Measurements from ENCODE around the gene TMEM147. TPM values are rescaled to one million over a fixed set of nuclear protein-coding genes. Genes with fewer than 3 reads are reported as not detected.
A peak's percentile ranks its signal among the peaks of the same experiment; 100 is the strongest.
"Not testable (repeated sequence)": the region's sequence is repeated elsewhere in the genome, so short reads cannot be mapped to it uniquely, and the experiment has no call there.

The TMEM147 gene
- total RNA-seq, 5 donors from 2014 or later (not counting 1 experiment from before 2014, with no cell fraction given): 27.5 to 46.6 (median 44.2) TPM

DNA sequence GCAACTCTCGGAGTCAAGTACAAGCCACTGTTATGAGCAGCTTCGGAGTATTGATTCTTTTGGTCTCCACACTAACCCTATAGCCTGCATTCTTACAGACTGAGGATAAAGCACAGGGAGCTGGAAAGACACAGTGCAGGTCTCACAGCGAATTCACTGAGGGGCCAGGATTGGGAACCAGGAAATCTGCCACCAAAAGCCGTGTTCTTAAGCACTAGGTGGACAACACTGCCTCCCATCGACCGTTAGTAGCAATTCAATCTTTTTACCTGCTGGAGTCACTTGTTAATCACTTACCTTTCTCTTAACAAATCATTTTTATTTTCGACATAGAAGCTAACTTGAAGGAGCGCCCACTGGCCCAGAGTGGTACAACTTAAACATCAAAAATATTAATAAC lies 46.8 kb downstream of the TMEM147 start:
- H3K36me3 ChIP-seq (ENCODE audit: control insufficient read depth in 2 of 2, extremely low read depth in 1 of 2, insufficient read depth in 1 of 2, low read length in 1 of 2): no peaks in the 10 kb centered on the region
- no peak overlapping the region for H3K4me3 Mint-ChIP-seq
- H3K27me3 Mint-ChIP-seq: peaks cover 0 to 6% of the 10 kb centered on the region in 2 donors
- ATAC-seq (replicated peaks in 1 of 4): no peak
- H3K36me3 Mint-ChIP-seq: no peaks in the 10 kb centered on the region
- POLR2A ChIA-PET: no interaction called here
- peak in 5 of 35 experiments; percentile 11 to 70 (median 18) for DNase-seq
- H3K27ac Mint-ChIP-seq: no peak overlapping the region
- peaks cover 0 to 2% (median 0%) of the 10 kb centered on the region in 3 donors for H3K4me1 Mint-ChIP-seq
- 20% methylated on average over 6 of the region's 8 CpGs for WGBS (ENCODE audit: insufficient coverage)
- no peak overlapping the region for H3K4me3 ChIP-seq (ENCODE audit: control insufficient read depth in 1 of 2, extremely low read depth in 1 of 2, low read length in 1 of 2)
- CTCF ChIA-PET: interaction anchor here (0.7 to 1.5 kb wide), 4 partner anchors 22 to 468 kb away, joined by 3 to 8 read pairs (median 5); no protein-coding TSS in a partner anchor
- no peaks in the 10 kb centered on the region for H3K4me1 ChIP-seq (ENCODE audit: control insufficient read depth in 1 of 2, extremely low read depth in 1 of 2, insufficient read depth in 2 of 2, low read length in 2 of 2)
- H3K9me3 Mint-ChIP-seq: no peaks in the 10 kb centered on the region
- peaks cover 0 to 16% of the 10 kb centered on the region in 2 experiments for H3K27me3 ChIP-seq (replicated peaks in 1 of 2; ENCODE audit: control insufficient read depth in 2 of 2, extremely low read depth in 1 of 2, insufficient read depth in 2 of 2, low read length in 1 of 2)
- H3K9me3 ChIP-seq: no peaks in the 10 kb centered on the region
- no peak overlapping the region for H3K27ac ChIP-seq (ENCODE audit: low read length)

DNA sequence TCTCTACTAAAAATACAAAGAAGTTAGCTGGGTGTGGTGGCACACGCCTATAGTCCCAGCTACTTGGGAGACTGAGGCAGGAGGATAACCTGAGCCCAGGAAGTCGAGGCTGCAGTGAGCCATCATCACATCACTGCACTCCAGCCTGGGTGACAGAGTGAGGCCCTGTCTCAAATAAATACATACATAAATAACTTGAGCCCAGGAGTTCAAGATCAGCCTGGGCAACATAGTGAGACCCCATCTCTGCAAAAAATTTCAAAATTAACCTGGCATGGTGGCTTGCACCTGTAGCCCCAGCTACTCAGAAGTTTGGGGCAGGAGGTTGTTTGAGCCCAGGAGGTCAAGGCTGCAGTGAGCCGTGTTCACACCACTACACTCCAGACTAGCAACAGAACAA lies 49.6 kb downstream of the TMEM147 start:
- H3K36me3 ChIP-seq (ENCODE audit: control insufficient read depth in 2 of 2, extremely low read depth in 1 of 2, insufficient read depth in 1 of 2, low read length in 1 of 2); H3K27ac Mint-ChIP-seq; ATAC-seq (replicated peaks in 1 of 4); H3K4me3 Mint-ChIP-seq; H3K4me1 ChIP-seq (ENCODE audit: control insufficient read depth in 1 of 2, extremely low read depth in 1 of 2, insufficient read depth in 2 of 2, low read length in 2 of 2); DNase-seq; H3K27ac ChIP-seq (ENCODE audit: low read length); H3K4me1 Mint-ChIP-seq; H3K36me3 Mint-ChIP-seq; H3K27me3 Mint-ChIP-seq; H3K9me3 ChIP-seq; H3K9me3 Mint-ChIP-seq; H3K4me3 ChIP-seq (ENCODE audit: control insufficient read depth in 1 of 2, extremely low read depth in 1 of 2, low read length in 1 of 2): not testable (repeated sequence)
- ChIA-PET CTCF (interaction anchor here (0.7 to 1.3 kb wide), 2 partner anchors 13 to 39 kb away, joined by 3 to 4 read pairs; no protein-coding TSS in a partner anchor), POLR2A (interaction anchor here in 1 of 2 donors (0.6 kb wide), 1 partner anchor 67 kb away, joined by 11 read pairs; no protein-coding TSS in a partner anchor)
- H3K27me3 ChIP-seq (replicated peaks in 1 of 2; ENCODE audit: control insufficient read depth in 2 of 2, extremely low read depth in 1 of 2, insufficient read depth in 2 of 2, low read length in 1 of 2): peaks cover 0 to 16% of the 10 kb centered on the region in 2 experiments
- 20% methylated on average over 1 of the region's 3 CpGs for WGBS (ENCODE audit: insufficient coverage)

DNA sequence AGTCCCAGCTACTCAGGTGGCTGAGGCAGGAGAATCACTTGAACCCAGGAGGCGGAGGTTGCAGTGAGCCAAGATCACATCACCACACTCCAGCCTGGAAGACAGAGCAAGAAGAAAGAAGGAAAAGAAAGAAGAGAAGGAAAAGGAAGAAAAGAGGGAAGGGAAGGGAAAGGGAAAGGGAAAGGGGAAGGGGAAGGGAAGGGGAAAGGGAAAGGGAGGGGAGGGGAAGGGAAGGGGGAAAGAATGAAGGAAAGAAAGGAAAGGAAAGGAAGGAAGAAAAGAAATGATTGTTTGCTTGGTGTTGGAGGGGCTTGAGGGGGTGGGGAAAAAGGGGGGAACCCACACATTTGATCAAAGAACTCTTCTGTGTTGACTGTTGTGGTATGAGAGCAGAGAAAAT lies 50.5 kb downstream of the TMEM147 start:
- no peak for DNase-seq
- no peaks in the 10 kb centered on the region for H3K9me3 ChIP-seq
- no peak overlapping the region for H3K4me3 Mint-ChIP-seq
- no peaks in the 10 kb centered on the region for H3K36me3 ChIP-seq (ENCODE audit: control insufficient read depth in 2 of 2, extremely low read depth in 1 of 2, insufficient read depth in 1 of 2, low read length in 1 of 2)
- H3K9me3 Mint-ChIP-seq: no peaks in the 10 kb centered on the region
- ATAC-seq (replicated peaks in 1 of 4): no peak
- CTCF ChIA-PET: no interaction called here
- peaks cover 0 to 16% of the 10 kb centered on the region in 2 experiments for H3K27me3 ChIP-seq (replicated peaks in 1 of 2; ENCODE audit: control insufficient read depth in 2 of 2, extremely low read depth in 1 of 2, insufficient read depth in 2 of 2, low read length in 1 of 2)
- H3K4me3 ChIP-seq (ENCODE audit: control insufficient read depth in 1 of 2, extremely low read depth in 1 of 2, low read length in 1 of 2): no peak overlapping the region
- POLR2A ChIA-PET: no interaction called here
- peaks cover 0 to 2% (median 0%) of the 10 kb centered on the region in 3 donors for H3K4me1 Mint-ChIP-seq
- H3K27ac Mint-ChIP-seq: no peak overlapping the region
- H3K4me1 ChIP-seq (ENCODE audit: control insufficient read depth in 1 of 2, extremely low read depth in 1 of 2, insufficient read depth in 2 of 2, low read length in 2 of 2): no peaks in the 10 kb centered on the region
- peaks cover 3 to 6% of the 10 kb centered on the region in 2 donors for H3K27me3 Mint-ChIP-seq
- WGBS (ENCODE audit: insufficient coverage): no CpG with 5 or more reads among the region's 1 CpG
- H3K36me3 Mint-ChIP-seq: no peaks in the 10 kb centered on the region
- no peak overlapping the region for H3K27ac ChIP-seq (ENCODE audit: low read length)

DNA sequence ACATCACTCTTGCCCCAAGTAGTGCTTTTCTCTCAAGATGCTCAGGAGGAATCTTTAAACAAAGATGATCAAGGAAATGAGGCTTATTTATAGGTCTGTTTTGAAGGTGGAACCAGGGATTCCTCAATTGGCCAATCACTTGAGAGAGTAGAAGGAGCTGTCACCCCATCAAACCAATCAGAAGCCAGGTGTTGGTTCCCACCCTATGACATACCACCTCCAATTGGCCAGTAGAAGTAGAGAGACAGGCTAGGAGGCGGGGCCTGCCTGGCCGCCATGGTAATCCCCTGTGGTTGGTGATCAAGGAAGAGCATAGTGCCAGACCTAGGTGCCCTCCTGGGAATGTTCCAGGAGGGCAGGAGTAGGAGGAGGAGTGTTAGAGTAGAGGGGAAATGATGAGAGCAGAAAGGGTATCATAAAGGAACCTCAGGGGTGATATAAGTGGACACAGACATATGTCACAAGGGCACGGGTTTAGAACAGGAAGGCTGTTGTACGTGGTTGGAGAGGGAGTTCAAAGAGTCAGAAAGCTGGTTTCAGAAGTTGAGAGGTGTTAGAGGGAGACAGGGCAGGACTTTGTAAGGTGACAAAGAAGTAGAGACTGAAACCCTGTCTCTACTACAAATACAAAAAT lies 51.1 kb downstream of the TMEM147 start:
- H3K27ac ChIP-seq (ENCODE audit: low read length): no peak overlapping the region
- no peaks in the 10 kb centered on the region for H3K36me3 Mint-ChIP-seq
- ChIA-PET POLR2A (no interaction called here), CTCF (no interaction called here)
- no peaks in the 10 kb centered on the region for H3K4me1 ChIP-seq (ENCODE audit: control insufficient read depth in 1 of 2, extremely low read depth in 1 of 2, insufficient read depth in 2 of 2, low read length in 2 of 2)
- no peak overlapping the region for H3K4me3 ChIP-seq (ENCODE audit: control insufficient read depth in 1 of 2, extremely low read depth in 1 of 2, low read length in 1 of 2)
- H3K4me1 Mint-ChIP-seq: peaks cover 0 to 2% (median 0%) of the 10 kb centered on the region in 3 donors
- ATAC-seq (replicated peaks in 1 of 4) (peak in 1 of 4 experiments; percentile 56), DNase-seq (no peak)
- peaks cover 5 to 6% of the 10 kb centered on the region in 2 donors for H3K27me3 Mint-ChIP-seq
- H3K9me3 Mint-ChIP-seq: no peaks in the 10 kb centered on the region
- H3K9me3 ChIP-seq: no peaks in the 10 kb centered on the region
- WGBS (ENCODE audit: insufficient coverage): 33% methylated on average over 1 of the region's 4 CpGs
- no peaks in the 10 kb centered on the region for H3K36me3 ChIP-seq (ENCODE audit: control insufficient read depth in 2 of 2, extremely low read depth in 1 of 2, insufficient read depth in 1 of 2, low read length in 1 of 2)
- no peak overlapping the region for H3K4me3 Mint-ChIP-seq
- H3K27ac Mint-ChIP-seq: no peak overlapping the region
- peaks cover 0 to 16% of the 10 kb centered on the region in 2 experiments for H3K27me3 ChIP-seq (replicated peaks in 1 of 2; ENCODE audit: control insufficient read depth in 2 of 2, extremely low read depth in 1 of 2, insufficient read depth in 2 of 2, low read length in 1 of 2)

Other genes with a start within 250 kb of the TMEM147 start
- gene CD22, start 216.4 kb upstream of the TMEM147 start, total RNA-seq: 10 to 100 TPM in 1 of 5 donors, 1 to 10 TPM in 4; 6.6 to 25.7 (median 8.7) TPM
- under 1 TPM in 2 of 5 donors, not detected in 3; 0.21 to 0.35 TPM for gene FFAR1, start 197.7 kb upstream of the TMEM147 start, total RNA-seq
- under 1 TPM in 1 of 5 donors, not detected in 4; 0.47 TPM for gene FFAR3, start 187.2 kb upstream of the TMEM147 start, total RNA-seq
- gene GPR42, start 174.6 kb upstream of the TMEM147 start, total RNA-seq: not detected
- gene FFAR2, start 97.4 kb upstream of the TMEM147 start, total RNA-seq: not detected
- gene KRTDAP, start 55.2 kb upstream of the TMEM147 start, total RNA-seq: not detected
- gene DMKN, start 32.0 kb upstream of the TMEM147 start, total RNA-seq: 1 to 10 TPM in 4 of 5 donors, not detected in 1; 1.8 to 2.3 (median 2.1) TPM
- under 1 TPM in 1 of 5 donors, not detected in 4; 0.23 TPM for gene SBSN, start 17.3 kb upstream of the TMEM147 start, total RNA-seq
- not detected for gene GAPDHS, start 12.2 kb upstream of the TMEM147 start, total RNA-seq
- not detected for gene ATP4A, start 18.0 kb downstream of the TMEM147 start, total RNA-seq
- not detected for gene PMIS2, start 40.5 kb downstream of the TMEM147 start, total RNA-seq
- 10 to 100 TPM; 25.5 to 34.1 (median 29.3) TPM for gene HAUS5, start 67.1 kb downstream of the TMEM147 start, total RNA-seq
- 10 to 100 TPM; 37.6 to 74.0 (median 68.4) TPM for gene RBM42, start 83.4 kb downstream of the TMEM147 start, total RNA-seq
- 1 to 10 TPM in 2 of 5 donors, under 1 TPM in 2, not detected in 1; 0.67 to 2.1 (median 1.1) TPM for gene ETV2, start 96.1 kb downstream of the TMEM147 start, total RNA-seq
- gene COX6B1, start 102.7 kb downstream of the TMEM147 start, total RNA-seq: 100 to 1,000 TPM; 199 to 248 (median 225) TPM
- under 1 TPM in 4 of 5 donors, not detected in 1; 0.20 to 0.56 (median 0.38) TPM for gene UPK1A, start 120.9 kb downstream of the TMEM147 start, total RNA-seq
- gene ZBTB32, start 158.9 kb downstream of the TMEM147 start, total RNA-seq: 1 to 10 TPM; 1.2 to 4.1 (median 2.0) TPM
- 100 to 1,000 TPM in 1 of 5 donors, 10 to 100 TPM in 4; 76.4 to 107 (median 92.5) TPM for gene KMT2B, start 172.4 kb downstream of the TMEM147 start, total RNA-seq
- 100 to 1,000 TPM in 2 of 5 donors, 10 to 100 TPM in 3; 54.7 to 123 (median 98.1) TPM for gene IGFLR1, start 196.8 kb downstream of the TMEM147 start, total RNA-seq
- gene U2AF1L4, start 199.8 kb downstream of the TMEM147 start, total RNA-seq: 10 to 100 TPM; 40.2 to 74.1 (median 49.3) TPM
- gene PSENEN, start 200.0 kb downstream of the TMEM147 start, total RNA-seq: 10 to 100 TPM; 21.2 to 33.5 (median 24.5) TPM
- gene LIN37, start 202.9 kb downstream of the TMEM147 start, total RNA-seq: 10 to 100 TPM; 11.8 to 23.6 (median 22.8) TPM
- gene HSPB6, start 211.4 kb downstream of the TMEM147 start, total RNA-seq: under 1 TPM in 3 of 5 donors, not detected in 2; 0.44 to 0.69 (median 0.51) TPM
- gene PROSER3, start 212.6 kb downstream of the TMEM147 start, total RNA-seq: 10 to 100 TPM; 31.3 to 52.1 (median 47.8) TPM
- gene ARHGAP33, start 229.9 kb downstream of the TMEM147 start, total RNA-seq: 10 to 100 TPM; 19.7 to 38.5 (median 22.8) TPM

Measured in T-cell (primary cell).